Large intestine (tissue), 3 donors: Measurements from ENCODE around the gene SCAF11. TPM values are rescaled to one million over a fixed set of nuclear protein-coding genes. Genes with fewer than 3 reads are reported as not detected.

ENCODE experiments used
- DNase-seq, 2 donors: peaks; one replicate each; pipeline versions ENCODE4 v3.0.0 to v3.0.0-alpha.2; 2013
- H3K27ac ChIP-seq: one replicate; pipeline ENCODE4 v1.5.1; 2013; ENCODE audit warnings: low read length
- H3K27me3 ChIP-seq: 2 replicates; pipeline ENCODE4 v1.6.1; 2013; ENCODE audit warnings: low read length; ENCODE audit not compliant: control insufficient read depth, insufficient read depth
- H3K36me3 ChIP-seq: 2 replicates; pipeline ENCODE4 v1.6.1; 2013; ENCODE audit warnings: low read length; ENCODE audit not compliant: control insufficient read depth, insufficient read depth
- H3K4me1 ChIP-seq: one replicate; pipeline ENCODE4 v1.6.1; 2013; ENCODE audit warnings: low read length; ENCODE audit not compliant: control insufficient read depth, insufficient read depth
- H3K4me3 ChIP-seq: one replicate; pipeline ENCODE4 v1.5.1; 2013; ENCODE audit warnings: low read length
- H3K9me3 ChIP-seq: one replicate; pipeline ENCODE4 v1.6.1; 2013; ENCODE audit warnings: mild to moderate bottlenecking, low read depth, low read length, moderate library complexity; ENCODE audit not compliant: control insufficient read depth
- WGBS: methylation state at CpG from one replicate; pipeline ENCODE4 v1.1.5; 2013; ENCODE audit warnings: low lambda C conversion rate; ENCODE audit not compliant: insufficient coverage; 5-methylcytosine and 5-hydroxymethylcytosine counted together
- polyA plus RNA-seq: library from polyadenylated mRNA; unstranded; fragments of 120-200 nt; gene quantifications from one replicate; pipeline ENCODE4 v1.2.1, GENCODE V29; 2013

SCAF11 gene
- polyA plus RNA-seq, 1 donor: 85.0 TPM

- Histone ChIP-seq H3K36me3 (peaks cover 41% of the 10 kb centered on the region), H3K27ac (no peak overlapping the region), H3K4me3 (no peak overlapping the region), H3K27me3 (no peaks in the 10 kb centered on the region), H3K9me3 (no peaks in the 10 kb centered on the region), H3K4me1 (no peaks in the 10 kb centered on the region)
- no CpG with 5 or more reads among the region's 2 CpGs for WGBS
- DNase-seq: no peak
These were observed 100.1 kb downstream of the SCAF11 start for GRCh38 chr12:45890276-45890675.

GRCh38 chr12:45887544-45887943 lies 102.8 kb downstream of the SCAF11 start:
- Histone ChIP-seq H3K27me3 (no peaks in the 10 kb centered on the region), H3K4me3 (no peak overlapping the region), H3K4me1 (no peaks in the 10 kb centered on the region), H3K27ac (no peak overlapping the region), H3K9me3 (no peaks in the 10 kb centered on the region), H3K36me3 (peaks cover 27% of the 10 kb centered on the region)
- no peak for DNase-seq
- no CpG with 5 or more reads among the region's 5 CpGs for WGBS

GRCh38 chr12:45886685-45887084 lies 103.7 kb downstream of the SCAF11 start:
- Histone ChIP-seq H3K36me3 (peaks cover 20% of the 10 kb centered on the region), H3K27ac (no peak overlapping the region), H3K4me1 (no peaks in the 10 kb centered on the region), H3K9me3 (no peaks in the 10 kb centered on the region), H3K27me3 (no peaks in the 10 kb centered on the region), H3K4me3 (no peak overlapping the region)
- no peak for DNase-seq
- no CpG with 5 or more reads among the region's 1 CpG for WGBS

- H3K9me3 ChIP-seq: no peaks in the 10 kb centered on the region
- DNase-seq: no peak
- H3K27me3 ChIP-seq: no peaks in the 10 kb centered on the region
- 100% methylated on average over 1 of the region's 1 CpG for WGBS
- H3K27ac ChIP-seq: no peak overlapping the region
- H3K4me1 ChIP-seq: no peaks in the 10 kb centered on the region
- H3K36me3 ChIP-seq: peaks cover 19% of the 10 kb centered on the region
- H3K4me3 ChIP-seq: no peak overlapping the region
These were observed 107.2 kb downstream of the SCAF11 start for GRCh38 chr12:45883187-45883586.

- WGBS: no CpG with 5 or more reads among the region's 2 CpGs
- Histone ChIP-seq H3K4me1 (no peaks in the 10 kb centered on the region), H3K36me3 (peaks cover 21% of the 10 kb centered on the region), H3K27me3 (no peaks in the 10 kb centered on the region), H3K27ac (no peak overlapping the region), H3K9me3 (peaks cover 3% of the 10 kb centered on the region), H3K4me3 (no peak overlapping the region)
- no peak for DNase-seq
These were observed 109.8 kb downstream of the SCAF11 start for GRCh38 chr12:45880533-45880932.

- no peaks in the 10 kb centered on the region for H3K27me3 ChIP-seq
- H3K4me3 ChIP-seq: no peak overlapping the region
- H3K9me3 ChIP-seq: peaks cover 6% of the 10 kb centered on the region
- H3K36me3 ChIP-seq: peaks cover 26% of the 10 kb centered on the region
- DNase-seq: peak in 1 of 2 donors; percentile 7
- no CpG with 5 or more reads among the region's 2 CpGs for WGBS
- no peak overlapping the region for H3K27ac ChIP-seq
- no peaks in the 10 kb centered on the region for H3K4me1 ChIP-seq
These were observed 110.9 kb downstream of the SCAF11 start for GRCh38 chr12:45879363-45879895.

GRCh38 chr12:45878630-45879255 lies 111.6 kb downstream of the SCAF11 start:
- no peak overlapping the region for H3K4me3 ChIP-seq
- H3K27me3 ChIP-seq: no peaks in the 10 kb centered on the region
- no CpG with 5 or more reads among the region's 8 CpGs for WGBS
- peaks cover 32% of the 10 kb centered on the region for H3K36me3 ChIP-seq
- H3K27ac ChIP-seq: no peak overlapping the region
- no peak for DNase-seq
- peaks cover 6% of the 10 kb centered on the region for H3K9me3 ChIP-seq
- H3K4me1 ChIP-seq: no peaks in the 10 kb centered on the region

GRCh38 chr12:45877069-45877468 lies 113.3 kb downstream of the SCAF11 start:
- WGBS: no CpG with 5 or more reads among the region's 5 CpGs
- Histone ChIP-seq H3K9me3 (peaks cover 6% of the 10 kb centered on the region), H3K4me1 (no peaks in the 10 kb centered on the region), H3K27ac (no peak overlapping the region), H3K4me3 (no peak overlapping the region), H3K36me3 (peaks cover 36% of the 10 kb centered on the region), H3K27me3 (no peaks in the 10 kb centered on the region)
- no peak for DNase-seq

- WGBS: no CpG with 5 or more reads among the region's 7 CpGs
- H3K36me3 ChIP-seq: peaks cover 36% of the 10 kb centered on the region
These were observed 117.9 kb downstream of the SCAF11 start for GRCh38 chr12:45872446-45872845.

More at GRCh38 chr12:45872446-45872845, 117.9 kb downstream of the SCAF11 start:
- Histone ChIP-seq H3K27ac (no peak overlapping the region), H3K4me1 (no peaks in the 10 kb centered on the region), H3K27me3 (no peaks in the 10 kb centered on the region), H3K4me3 (no peak overlapping the region), H3K9me3 (peaks cover 6% of the 10 kb centered on the region)
- no peak for DNase-seq
